ENCODE results near the gene PIGU.

PIGU gene

DNA sequence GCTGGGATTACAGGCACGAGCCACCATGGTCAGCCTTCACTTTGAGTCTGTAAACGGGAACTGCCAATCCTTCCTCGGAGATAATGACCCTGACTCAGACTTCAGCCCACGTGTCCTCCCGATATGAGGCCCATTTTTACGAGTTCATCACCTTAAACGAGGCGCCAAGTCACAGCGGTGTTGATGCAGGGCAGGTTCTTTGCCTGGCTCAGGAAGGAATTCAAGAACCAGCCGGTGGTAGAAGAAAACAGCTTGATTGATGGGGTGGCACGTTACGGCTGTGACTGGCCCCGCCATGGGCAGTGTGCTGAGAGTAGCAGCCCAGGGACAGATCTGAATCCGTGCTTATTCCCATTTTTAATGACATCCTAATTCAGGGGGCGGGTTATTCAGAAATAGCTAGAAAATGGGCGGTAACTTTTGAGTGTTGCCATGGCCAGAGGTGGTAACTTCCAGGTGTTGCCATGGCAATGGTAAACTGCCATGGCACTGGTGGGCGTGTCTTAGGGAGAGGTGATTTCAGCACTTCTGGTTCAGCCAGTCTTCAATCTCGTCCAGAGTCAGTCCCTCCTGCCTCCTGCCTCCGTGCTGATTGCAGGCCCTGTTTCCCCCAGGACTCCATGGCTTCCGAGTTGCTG is 127.5 kb downstream of the PIGU start:
- no peak for FAIRE-seq

DNA sequence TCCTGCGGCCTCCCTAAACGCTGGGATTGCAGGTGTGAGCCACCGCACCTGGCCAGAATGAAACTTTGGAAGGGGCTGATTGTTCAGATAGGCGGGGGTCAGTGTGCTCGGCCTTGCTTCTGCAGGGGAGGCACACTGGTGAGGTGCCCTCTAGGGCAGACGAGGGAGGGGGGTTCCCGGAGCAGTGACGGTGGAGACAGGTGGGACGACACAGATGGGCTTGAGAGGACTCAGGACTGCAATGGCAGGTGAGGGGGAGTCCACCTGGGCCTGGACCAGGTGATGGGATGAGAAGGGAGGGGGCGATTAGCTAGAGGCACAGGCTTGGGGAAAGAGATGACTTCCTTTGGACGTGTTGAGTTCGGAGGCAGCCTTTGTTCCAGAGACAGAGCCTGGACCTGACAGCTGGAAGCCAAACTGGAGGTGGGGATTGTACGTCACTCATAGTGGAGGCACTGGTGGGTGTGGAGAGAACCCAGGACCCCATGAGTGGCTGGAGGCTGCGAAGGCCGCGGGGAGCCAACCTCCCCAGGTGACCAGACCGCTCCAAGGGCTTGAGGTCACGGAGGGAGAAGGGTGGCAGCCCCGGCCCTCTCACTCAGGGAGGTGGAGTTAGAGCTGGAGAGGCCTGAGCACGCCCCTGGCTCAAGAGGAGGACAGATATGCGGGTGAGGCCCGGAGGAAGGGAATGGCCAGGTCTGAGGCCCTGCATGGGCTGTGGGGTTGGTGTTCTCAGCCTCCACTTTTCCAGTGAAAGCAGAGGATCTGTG is 128.9 kb downstream of the PIGU start:
- no peak for FAIRE-seq

GRCh38 chr20:34546751-34547181 is 130.1 kb downstream of the PIGU start:
- FAIRE-seq: no peak

GRCh38 chr20:34544109-34544796 is 132.6 kb downstream of the PIGU start:
- no peak for FAIRE-seq

GRCh38 chr20:34543463-34544056 is 133.3 kb downstream of the PIGU start:
- FAIRE-seq: no peak

DNA sequence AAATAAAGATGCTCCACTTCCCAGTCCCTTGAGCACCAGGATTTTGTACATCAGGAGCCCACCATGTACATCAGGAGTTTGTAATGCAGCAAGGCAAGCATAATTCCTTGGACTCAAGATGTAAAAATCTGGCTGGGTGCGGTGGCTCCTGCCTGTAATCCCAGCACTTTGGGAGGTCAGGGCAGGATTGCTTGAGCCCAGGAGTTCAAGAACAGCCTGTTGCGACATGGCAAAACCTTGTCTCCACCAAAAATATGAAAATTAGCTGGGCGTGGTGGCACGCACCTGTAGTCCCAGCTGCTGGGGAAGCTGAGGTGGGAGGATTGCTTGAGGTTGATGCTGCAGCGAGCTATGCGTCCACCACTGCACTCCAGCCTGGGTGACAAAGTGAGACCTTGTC is 134.5 kb downstream of the PIGU start:
- FAIRE-seq: no peak

DNA sequence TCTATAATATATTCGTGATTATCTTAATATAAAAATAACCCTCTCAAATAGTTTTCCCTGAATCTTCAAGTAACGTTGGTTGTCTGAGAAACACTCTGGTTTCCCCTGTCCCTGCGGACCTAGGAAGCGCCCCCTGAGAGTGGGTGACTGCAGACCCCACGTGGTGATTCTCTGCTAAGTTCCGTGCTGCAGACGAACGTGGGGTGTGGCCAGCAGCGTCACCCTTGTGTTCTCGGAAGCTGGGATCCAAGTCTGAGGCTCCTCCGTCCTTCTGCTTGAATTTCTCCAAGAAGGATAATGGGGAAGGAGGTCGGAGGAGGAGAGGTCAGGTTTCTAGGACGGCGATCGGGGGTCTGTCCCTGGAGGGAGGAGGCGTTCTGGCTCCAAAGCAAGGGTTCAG is 135.0 kb downstream of the PIGU start:
- no peak for FAIRE-seq

DNA sequence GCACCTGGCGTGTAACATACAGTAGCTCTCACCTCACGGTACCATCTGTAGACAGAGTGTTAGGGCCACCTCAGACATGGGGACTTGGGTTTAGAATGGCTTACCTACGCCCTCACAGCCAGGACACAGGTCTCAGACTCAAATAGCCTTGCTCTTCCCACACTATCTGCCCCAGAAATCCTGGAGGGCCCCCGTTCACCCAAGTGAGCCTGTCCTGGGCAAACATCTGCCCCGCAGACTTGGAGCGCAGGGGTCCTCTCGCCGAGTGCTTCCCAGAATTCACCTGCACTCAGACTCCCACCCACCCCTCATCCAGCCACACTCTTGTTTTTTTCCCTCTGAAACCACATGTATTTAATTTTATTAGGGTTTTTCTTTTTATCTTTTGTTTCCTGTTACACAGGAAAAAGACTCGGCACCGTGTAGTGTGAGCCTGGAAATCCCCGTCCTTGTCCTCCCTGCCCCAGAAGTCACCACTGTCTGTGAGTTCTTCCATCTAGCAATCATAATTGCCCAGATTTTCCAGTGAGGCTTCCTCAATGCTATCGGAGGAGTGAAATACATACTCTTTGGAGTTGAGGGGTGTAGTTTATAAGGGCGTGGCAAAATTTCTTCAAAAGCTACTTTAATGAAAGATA is 135.5 kb downstream of the PIGU start:
- no peak for FAIRE-seq

DNA sequence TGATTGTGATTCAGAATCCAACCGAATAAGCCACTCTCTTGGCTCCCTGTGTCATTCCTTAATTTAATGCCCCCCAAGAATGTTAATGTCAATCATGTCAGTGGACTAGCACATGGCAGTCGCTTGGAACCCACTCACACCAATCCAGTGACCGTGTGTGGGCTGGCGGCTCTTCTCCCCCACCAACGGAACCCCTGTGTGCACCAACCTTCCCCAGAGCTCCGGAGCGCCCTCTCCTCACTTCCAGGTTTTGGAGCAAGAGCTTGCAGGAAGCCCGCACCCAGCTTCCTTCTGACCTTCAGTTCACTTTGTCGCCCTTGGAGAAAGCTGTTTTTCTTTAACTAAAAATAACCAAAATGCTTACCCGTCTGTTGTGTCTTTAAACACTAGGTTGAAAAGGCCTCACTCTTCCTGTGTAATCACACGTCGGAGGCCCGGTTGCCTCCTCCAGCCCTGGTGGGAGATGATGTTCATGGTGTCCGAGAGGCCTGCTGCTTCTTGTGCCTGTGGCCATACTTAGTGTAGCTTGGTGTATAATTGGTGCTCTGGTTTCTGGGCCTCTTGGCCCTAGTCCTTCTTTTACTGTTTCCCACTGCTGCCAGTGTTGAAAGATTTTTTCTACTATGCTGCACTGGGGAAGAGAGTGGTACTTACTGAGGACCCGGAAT is 136.2 kb downstream of the PIGU start:
- FAIRE-seq: no peak

DNA sequence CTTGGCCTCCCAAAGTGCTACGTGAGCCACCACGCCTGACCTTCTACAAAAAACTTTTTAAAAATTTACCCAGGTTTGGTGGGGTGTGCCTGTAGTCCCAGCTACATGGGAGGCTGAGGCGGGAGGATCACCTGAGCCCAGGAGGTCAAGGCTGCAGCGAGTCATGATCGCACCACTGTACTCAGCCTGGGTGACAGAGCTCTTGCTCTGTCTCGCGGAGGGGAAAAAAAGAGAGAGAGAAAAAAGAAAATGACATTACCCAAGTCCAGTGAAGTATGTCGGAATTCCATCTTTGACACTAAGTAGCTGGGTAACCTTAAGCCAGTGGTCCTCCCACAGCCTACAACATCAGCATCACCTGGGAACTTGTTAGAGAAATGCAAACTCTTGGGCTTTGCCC is 137.1 kb downstream of the PIGU start:
- FAIRE-seq: no peak

GRCh38 chr20:34538671-34539123 is 138.2 kb downstream of the PIGU start:
- FAIRE-seq: no peak

GRCh38 chr20:34537651-34538050 is 139.2 kb downstream of the PIGU start:
- no peak for FAIRE-seq

GRCh38 chr20:34536798-34537394 is 140.0 kb downstream of the PIGU start:
- FAIRE-seq: no peak

DNA sequence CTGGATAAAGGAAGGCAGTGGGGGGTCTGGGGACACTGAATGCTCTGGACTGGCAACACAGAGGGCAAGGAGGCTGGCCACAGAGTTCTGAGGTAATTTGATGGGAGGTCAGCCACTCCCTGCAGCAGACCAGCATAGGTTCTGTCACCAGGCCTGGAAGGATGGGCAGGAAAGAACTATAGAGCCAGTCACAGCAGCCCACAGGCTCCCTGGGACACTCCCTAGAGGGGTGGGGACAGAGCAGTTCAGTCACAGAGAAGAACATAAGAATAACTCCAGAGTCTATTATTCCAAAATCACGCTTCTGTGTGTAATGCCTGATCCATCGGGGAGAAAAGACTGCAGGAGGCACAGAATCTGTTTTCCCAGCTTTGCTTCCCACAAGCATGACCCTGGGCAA is 141.0 kb downstream of the PIGU start:
- FAIRE-seq: no peak

- FAIRE-seq: no peak
Measured at GRCh38 chr20:34535301-34535840, 141.5 kb downstream of the PIGU start.

GRCh38 chr20:34534391-34535165 is 142.3 kb downstream of the PIGU start:
- FAIRE-seq: no peak

DNA sequence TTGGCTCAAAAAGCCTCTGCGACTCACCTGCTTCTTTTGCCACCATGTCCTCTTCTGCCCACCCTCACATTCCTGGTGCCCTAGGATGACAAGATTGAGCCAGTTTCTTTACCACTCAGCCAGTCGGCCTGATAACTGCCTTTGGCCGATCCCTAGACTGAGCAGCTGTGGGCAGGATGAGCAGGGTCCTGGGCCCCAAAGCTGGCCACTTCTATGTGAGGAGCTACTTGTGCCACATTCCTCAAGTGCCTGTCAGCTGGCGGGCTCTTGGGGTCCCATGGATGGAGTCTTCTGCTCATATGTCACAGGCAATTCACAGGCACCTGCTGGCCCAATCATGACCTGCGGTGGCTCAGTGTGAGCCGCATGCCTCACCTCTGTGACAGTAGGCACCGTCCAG is 144.1 kb downstream of the PIGU start:
- FAIRE-seq: no peak

DNA sequence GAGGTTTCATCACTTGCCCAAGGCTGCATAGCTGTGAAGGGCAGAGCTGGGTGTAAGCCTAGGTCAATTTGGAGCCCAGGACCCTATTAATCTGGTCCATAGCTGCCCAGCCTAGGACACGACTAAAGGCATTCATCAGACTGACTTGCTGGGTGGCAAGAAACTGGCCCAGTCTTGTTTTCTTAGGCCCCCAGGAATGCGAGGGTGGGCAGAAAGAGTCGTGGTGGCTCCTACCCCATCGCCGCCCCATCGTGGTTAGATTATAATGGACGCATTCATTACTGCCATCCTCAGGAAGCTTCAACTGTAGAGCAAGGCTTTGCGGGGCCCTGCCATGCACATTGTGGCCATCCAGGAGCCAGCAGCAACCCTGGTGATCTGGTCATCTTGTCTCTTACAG is 144.6 kb downstream of the PIGU start:
- FAIRE-seq: no peak

DNA sequence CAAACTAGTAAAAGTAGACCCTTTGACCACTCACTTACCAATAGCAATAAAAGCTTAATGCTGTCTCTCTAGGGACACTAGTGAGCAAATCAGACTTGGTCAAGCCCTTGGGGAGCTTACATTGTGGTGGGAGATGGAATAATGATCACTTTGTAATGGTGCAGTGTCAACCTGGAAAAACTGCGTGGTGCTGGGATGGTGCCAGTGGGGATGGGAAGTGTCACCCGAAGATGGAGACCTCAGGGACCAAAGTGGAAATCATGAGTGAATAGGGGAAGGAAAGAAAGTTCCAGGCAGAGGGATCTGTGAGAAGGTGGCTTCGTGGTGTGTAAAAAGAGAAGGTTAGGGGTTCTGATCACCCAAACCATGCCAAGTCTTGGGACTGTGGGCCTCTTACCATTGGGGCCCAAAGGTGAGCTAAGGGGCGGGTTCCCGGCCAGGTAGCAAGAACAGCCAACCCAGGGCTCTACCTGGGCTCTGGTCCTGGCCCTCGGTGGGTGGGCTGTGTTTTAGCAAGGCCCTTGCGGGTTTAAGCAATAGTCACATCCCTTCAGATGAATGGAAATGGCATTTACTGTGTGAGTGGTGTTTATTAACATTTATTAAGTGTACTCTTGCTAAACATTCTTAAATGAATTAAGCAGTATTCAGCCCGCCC is 145.2 kb downstream of the PIGU start:
- FAIRE-seq: no peak

DNA sequence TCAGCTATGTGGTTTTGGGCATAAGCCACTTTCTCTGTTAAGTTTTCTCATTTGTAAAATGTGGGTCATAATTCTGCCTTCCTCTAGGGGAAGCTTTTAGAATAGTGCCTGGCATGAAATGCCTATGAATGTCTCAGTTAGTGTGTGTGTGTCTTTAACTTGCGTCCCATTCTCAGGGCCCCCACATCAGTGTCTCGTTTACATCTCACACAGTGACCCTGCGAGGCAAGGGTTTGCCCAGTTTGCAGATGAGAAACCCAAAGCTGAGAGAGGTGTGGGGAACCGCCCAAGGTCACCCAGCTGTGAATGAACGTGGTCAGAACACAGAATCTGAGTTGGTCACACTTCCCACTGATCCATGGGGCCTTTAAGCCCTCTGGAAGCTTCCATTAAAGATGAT is 146.6 kb downstream of the PIGU start:
- FAIRE-seq: no peak
